Measurements from ENCODE around the gene DCHS1. TPM values are rescaled to one million over a fixed set of nuclear protein-coding genes. Genes with fewer than 3 reads are reported as not detected.

The DCHS1 gene
- total RNA-seq, 4 donors from 2014 or later = 3.9 to 9.0 (median 6.4) TPM

GRCh38 chr11:6625156-6625831 lies 30.3 kb downstream of the DCHS1 start:
- no peak for TF ChIP-seq POLR2A (IDR thresholded peaks at IDR 0.05)
- no peak for TF ChIP-seq CTCF (IDR thresholded peaks at IDR 0.05)
- TF ChIP-seq EP300 (IDR thresholded peaks at IDR 0.05) = no peak
- Histone ChIP-seq H3K4me3 (no peak overlapping the region), H3K4me1 (peaks cover 4% of the 10 kb centered on the region), H3K27ac (no peak overlapping the region), H3K36me3 (peaks cover 59% of the 10 kb centered on the region), H3K9me3 (no peaks in the 10 kb centered on the region), H3K27me3 (no peaks in the 10 kb centered on the region)
- WGBS = 92% methylated on average over 9 of the region's 12 CpGs
- no peak for DNase-seq (ENCODE audit: low spot score in 2 of 2)

GRCh38 chr11:6623391-6624363 lies 31.9 kb downstream of the DCHS1 start:
- DNase-seq (ENCODE audit: low spot score in 2 of 2) = no peak
- H3K4me1 ChIP-seq = peaks cover 9% of the 10 kb centered on the region
- no peak overlapping the region for H3K4me3 ChIP-seq
- no peaks in the 10 kb centered on the region for H3K27me3 ChIP-seq
- TF ChIP-seq EP300 (IDR thresholded peaks at IDR 0.05) (no peak), CTCF (IDR thresholded peaks at IDR 0.05) (no peak), POLR2AphosphoS5 (IDR thresholded peaks at IDR 0.05) (no peak), POLR2A (IDR thresholded peaks at IDR 0.05) (no peak)
- H3K27ac ChIP-seq = no peak overlapping the region
- peaks cover 45% of the 10 kb centered on the region for H3K36me3 ChIP-seq
- no peaks in the 10 kb centered on the region for H3K9me3 ChIP-seq
- 87% methylated on average over 17 of the region's 31 CpGs for WGBS

- WGBS = 83% methylated on average over 15 of the region's 24 CpGs
- no peak for TF ChIP-seq POLR2A (IDR thresholded peaks at IDR 0.05)
- no peak for TF ChIP-seq EP300 (IDR thresholded peaks at IDR 0.05)
- TF ChIP-seq CTCF (IDR thresholded peaks at IDR 0.05) = no peak
- TF ChIP-seq POLR2AphosphoS5 (IDR thresholded peaks at IDR 0.05) = no peak
- no peak for DNase-seq (ENCODE audit: low spot score in 2 of 2)
- no peak overlapping the region for H3K27ac ChIP-seq
- H3K4me1 ChIP-seq = peaks cover 20% of the 10 kb centered on the region
- no peaks in the 10 kb centered on the region for H3K27me3 ChIP-seq
- no peaks in the 10 kb centered on the region for H3K9me3 ChIP-seq
- no peak overlapping the region for H3K4me3 ChIP-seq
- peaks cover 41% of the 10 kb centered on the region for H3K36me3 ChIP-seq
Observed at GRCh38 chr11:6622261-6623171, 33.1 kb downstream of the DCHS1 start.

- Histone ChIP-seq H3K27me3 (no peaks in the 10 kb centered on the region), H3K36me3 (peaks cover 36% of the 10 kb centered on the region), H3K27ac (no peak overlapping the region), H3K9me3 (no peaks in the 10 kb centered on the region), H3K4me3 (no peak overlapping the region), H3K4me1 (peaks cover 28% of the 10 kb centered on the region)
- WGBS = 87% methylated on average over 9 of the region's 16 CpGs
- no peak for DNase-seq (ENCODE audit: low spot score in 2 of 2)
- TF ChIP-seq EP300 (IDR thresholded peaks at IDR 0.05) = no peak
- no peak for TF ChIP-seq POLR2AphosphoS5 (IDR thresholded peaks at IDR 0.05)
- TF ChIP-seq CTCF (IDR thresholded peaks at IDR 0.05) = no peak
- TF ChIP-seq POLR2A (IDR thresholded peaks at IDR 0.05) = no peak
Observed at GRCh38 chr11:6621711-6622211, 33.8 kb downstream of the DCHS1 start.
